Measurements from ENCODE around the gene KCNAB2.

Gene KCNAB2

GRCh38 chr1:6117064-6117463 lies 71.4 kb downstream of the KCNAB2 start:
- Histone ChIP-seq H3K4me3 (replicated peaks; ENCODE audit: insufficient read depth, low read length) (no peak overlapping the region), H3K27ac (replicated peaks) (no peak overlapping the region), H3K27me3 (ENCODE audit: insufficient read depth, poor library complexity, severe bottlenecking) (peaks cover 7% of the 10 kb centered on the region)
- TF ChIP-seq CTCF (IDR thresholded peaks at IDR 0.05; ENCODE audit: insufficient read depth, low read length) (no peak), REST (IDR thresholded peaks at IDR 0.05; ENCODE audit: insufficient replicate concordance, low read depth) (no peak)
- no peak for DNase-seq (ENCODE audit: low read depth in 1 of 2, low spot score in 1 of 2)

GRCh38 chr1:6117624-6118023 lies 71.9 kb downstream of the KCNAB2 start:
- no peak for TF ChIP-seq GABPA (IDR thresholded peaks at IDR 0.05; ENCODE audit: low read depth)
- no peak for TF ChIP-seq CTCF (IDR thresholded peaks at IDR 0.05; ENCODE audit: insufficient read depth, low read length)
- no peak for TF ChIP-seq SPI1 (IDR thresholded peaks at IDR 0.05; ENCODE audit: borderline replicate concordance, low read depth)
- TF ChIP-seq REST (IDR thresholded peaks at IDR 0.05; ENCODE audit: insufficient replicate concordance, low read depth) = no peak
- no peak for TF ChIP-seq POLR2AphosphoS5 (IDR thresholded peaks at IDR 0.05; ENCODE audit: low read depth)
- no peak for DNase-seq (ENCODE audit: low read depth in 1 of 2, low spot score in 1 of 2)
- Histone ChIP-seq H3K27ac (replicated peaks) (no peak overlapping the region), H3K4me3 (replicated peaks; ENCODE audit: insufficient read depth, low read length) (no peak overlapping the region), H3K27me3 (ENCODE audit: insufficient read depth, poor library complexity, severe bottlenecking) (peaks cover 7% of the 10 kb centered on the region)

GRCh38 chr1:6118415-6118814 lies 72.7 kb downstream of the KCNAB2 start:
- Histone ChIP-seq H3K27me3 (ENCODE audit: insufficient read depth, poor library complexity, severe bottlenecking) (peaks cover 7% of the 10 kb centered on the region), H3K27ac (replicated peaks) (no peak overlapping the region), H3K4me3 (replicated peaks; ENCODE audit: insufficient read depth, low read length) (no peak overlapping the region)
- no peak for DNase-seq (ENCODE audit: low read depth in 1 of 2, low spot score in 1 of 2)
- no peak for TF ChIP-seq POLR2AphosphoS5 (IDR thresholded peaks at IDR 0.05; ENCODE audit: low read depth)
- TF ChIP-seq CTCF (IDR thresholded peaks at IDR 0.05; ENCODE audit: insufficient read depth, low read length) = no peak
- TF ChIP-seq REST (IDR thresholded peaks at IDR 0.05; ENCODE audit: insufficient replicate concordance, low read depth) = no peak
- no peak for TF ChIP-seq SPI1 (IDR thresholded peaks at IDR 0.05; ENCODE audit: borderline replicate concordance, low read depth)
- no peak for TF ChIP-seq GABPA (IDR thresholded peaks at IDR 0.05; ENCODE audit: low read depth)

Measured in HL-60 (cell line).